ENCODE results near the gene KCTD16. TPM values are rescaled to one million over a fixed set of nuclear protein-coding genes. Genes with fewer than 3 reads are reported as not detected.

Gene KCTD16
- total RNA-seq, 1 experiment from 2014 or later: not detected

DNA sequence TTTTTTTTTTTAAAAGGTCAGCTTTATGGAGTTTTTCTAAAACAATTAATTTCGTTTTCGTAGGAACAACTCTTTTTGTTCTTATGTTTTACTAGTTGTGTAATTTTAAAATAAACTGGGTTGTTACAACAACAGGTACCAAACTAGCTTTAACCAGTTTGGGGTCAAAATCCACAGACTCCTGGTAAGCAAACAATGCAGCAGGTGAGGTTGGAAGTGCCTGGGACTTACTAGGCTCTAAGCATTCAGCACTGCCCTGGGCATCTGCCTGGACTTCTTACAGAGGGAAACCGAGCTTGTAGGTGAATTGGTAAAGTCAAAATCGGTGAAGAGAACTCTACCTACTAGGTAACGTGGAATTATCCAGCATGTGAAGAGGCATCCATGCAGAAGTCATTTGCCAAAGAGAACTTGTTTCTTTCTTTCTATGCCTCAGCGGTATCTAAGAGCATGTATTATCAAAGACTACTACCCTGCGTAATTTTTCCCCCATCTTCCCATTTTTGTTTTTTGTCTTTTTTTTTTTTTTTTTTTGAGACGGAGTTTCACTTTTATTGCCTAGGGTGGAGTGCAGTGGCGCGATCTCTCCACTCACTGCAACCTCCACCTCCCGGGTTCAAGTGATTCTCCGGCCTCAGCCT is 145.4 kb downstream of the KCTD16 start:
- in situ Hi-C loops (cut with HindIII; ENCODE audit: low sequenced_read_pairs): no loop called here

DNA sequence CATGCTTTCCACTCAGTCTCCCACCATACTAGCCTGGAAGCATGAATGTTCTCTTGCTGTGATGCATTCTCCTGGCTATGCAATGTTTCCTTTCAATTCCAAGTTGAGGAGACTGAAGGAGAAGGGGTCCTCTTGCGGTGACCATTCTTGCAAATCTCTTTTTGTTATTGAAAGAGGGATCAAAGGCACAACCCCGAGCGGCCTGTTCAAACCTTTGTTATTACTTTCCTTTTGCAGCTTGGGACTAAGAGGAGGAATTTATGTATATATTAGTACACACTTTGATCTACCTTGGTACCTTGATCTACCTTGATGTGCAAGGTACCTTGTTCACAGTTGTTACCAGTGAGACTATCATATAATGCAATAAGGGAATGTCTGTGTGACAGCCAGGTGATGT is 147.3 kb downstream of the KCTD16 start:
- in situ Hi-C loops (cut with HindIII; ENCODE audit: low sequenced_read_pairs): no loop called here
- no peak for DNase-seq (ENCODE audit: low spot score)

More for the DNA sequence above, 145.4 kb downstream of the KCTD16 start:
- DNase-seq (ENCODE audit: low spot score): no peak

DNA sequence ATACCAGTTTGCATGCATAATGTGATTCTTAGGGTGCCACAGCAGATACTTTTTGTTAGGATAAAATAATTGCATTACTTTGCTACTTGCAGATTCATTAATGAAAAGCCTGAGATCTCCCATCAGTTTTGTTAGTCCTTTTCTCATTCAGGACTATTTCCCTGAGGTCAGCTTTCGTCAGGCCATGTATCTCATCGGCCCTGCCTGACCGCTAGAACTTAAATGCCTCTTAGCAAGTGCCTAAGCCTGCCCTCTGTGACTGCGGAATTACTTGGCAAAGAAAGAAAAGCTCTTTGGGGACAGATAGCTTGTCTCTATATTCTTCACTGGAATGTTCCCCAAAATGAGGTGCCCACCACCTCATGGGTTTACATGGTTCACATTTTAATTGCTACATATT is 147.8 kb downstream of the KCTD16 start:
- in situ Hi-C loops (cut with HindIII; ENCODE audit: low sequenced_read_pairs): no loop called here
- no peak for DNase-seq (ENCODE audit: low spot score)

DNA sequence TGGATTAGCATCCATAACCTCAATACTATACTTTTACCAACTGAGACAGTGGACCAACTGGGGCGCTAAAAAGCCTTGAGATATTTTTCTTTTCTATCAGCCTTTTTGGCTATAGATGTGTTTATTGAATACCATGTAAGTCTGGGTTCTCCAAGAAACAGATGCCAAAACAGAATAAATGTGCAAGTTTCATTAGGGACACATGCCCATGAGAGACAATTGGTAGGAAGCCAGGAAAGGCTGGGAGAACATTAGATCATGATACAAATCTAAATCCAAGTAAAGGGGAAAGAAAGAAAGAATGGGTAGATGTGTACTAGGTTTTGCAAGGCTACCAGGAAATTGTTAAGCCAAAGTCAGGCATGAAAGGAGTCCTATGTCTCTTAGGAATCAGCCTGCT is 152.5 kb downstream of the KCTD16 start:
- in situ Hi-C loops (cut with HindIII; ENCODE audit: low sequenced_read_pairs): no loop called here
- DNase-seq (ENCODE audit: low spot score): no peak

DNA sequence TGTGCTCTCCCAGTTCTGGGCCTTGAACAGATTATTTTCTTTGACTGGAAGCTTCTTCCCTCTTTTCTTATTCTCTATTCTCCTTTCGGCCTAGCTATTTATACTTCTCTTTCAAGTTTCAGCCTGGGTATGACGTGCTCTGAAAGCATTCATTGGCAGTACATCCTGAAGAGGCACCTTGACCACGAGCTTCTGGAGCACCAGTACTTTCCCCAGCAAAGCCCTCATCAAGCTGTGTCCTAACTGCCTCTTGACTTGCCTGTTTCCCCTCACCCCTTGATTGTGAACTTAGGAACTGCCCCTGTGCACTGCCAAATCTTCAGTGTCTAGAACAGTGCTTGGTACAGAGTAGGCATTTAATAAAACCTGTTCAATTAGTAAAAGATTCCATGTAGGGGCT is 154.9 kb downstream of the KCTD16 start:
- in situ Hi-C loops (cut with HindIII; ENCODE audit: low sequenced_read_pairs): no loop called here
- DNase-seq (ENCODE audit: low spot score): no peak

DNA sequence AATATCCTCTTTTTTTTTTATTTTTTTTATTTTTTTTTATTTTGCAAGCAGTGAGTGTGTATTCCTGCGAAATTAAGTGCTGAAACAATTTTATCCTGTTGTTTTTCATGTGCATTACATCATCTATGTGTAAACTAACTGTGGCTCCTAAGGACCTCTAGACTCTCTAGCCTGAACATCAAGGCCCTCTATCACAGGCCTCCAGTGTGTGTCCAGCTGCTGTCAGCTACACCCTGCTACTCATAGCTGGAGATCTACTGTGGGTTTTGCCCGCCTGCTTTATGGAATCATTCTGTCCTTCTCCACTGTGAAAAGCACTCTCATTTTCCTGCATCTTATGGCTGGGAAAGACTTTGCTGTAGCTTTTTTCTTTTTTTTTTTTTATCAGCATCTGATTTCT is 157.8 kb downstream of the KCTD16 start:
- in situ Hi-C loops (cut with HindIII; ENCODE audit: low sequenced_read_pairs): no loop called here
- DNase-seq (ENCODE audit: low spot score): no peak

DNA sequence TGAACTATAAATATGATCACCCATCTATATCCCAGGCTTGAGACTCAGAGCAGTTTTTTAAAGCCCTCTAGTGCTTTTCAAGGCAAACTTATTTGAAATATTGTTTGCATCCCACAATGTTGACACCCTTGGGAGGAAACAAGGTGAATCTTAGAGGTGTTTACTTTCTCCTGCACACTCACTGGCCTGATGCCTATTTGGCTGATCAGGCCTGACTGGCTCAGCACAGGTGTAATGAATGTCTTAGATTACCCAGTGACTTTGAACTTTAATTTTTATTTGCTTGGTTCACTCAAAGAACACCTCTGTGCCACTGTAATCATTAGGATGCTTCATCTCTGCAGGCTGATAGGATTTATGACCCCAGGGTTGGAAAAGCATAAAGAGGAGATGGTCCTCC is 158.3 kb downstream of the KCTD16 start:
- in situ Hi-C loops (cut with HindIII; ENCODE audit: low sequenced_read_pairs): no loop called here
- no peak for DNase-seq (ENCODE audit: low spot score)

DNA sequence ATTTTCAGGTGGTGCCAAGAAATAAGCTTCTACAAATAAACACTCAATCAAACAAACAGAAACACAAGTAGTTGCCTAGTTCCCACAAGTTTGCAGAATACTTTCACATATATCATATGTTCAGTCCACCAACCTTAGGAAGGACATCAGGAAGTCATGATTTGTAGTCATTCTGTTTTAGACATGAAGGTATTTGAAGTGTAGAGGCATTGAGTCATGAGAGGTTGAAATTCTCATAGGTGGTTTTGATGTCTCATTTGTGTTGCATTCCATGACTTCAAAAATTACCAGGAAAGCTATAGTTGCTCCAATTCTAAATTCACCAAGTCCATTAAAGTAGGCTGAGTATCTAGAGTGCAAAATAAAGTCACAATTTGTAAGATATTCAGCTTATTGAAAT is 159.0 kb downstream of the KCTD16 start:
- in situ Hi-C loops (cut with HindIII; ENCODE audit: low sequenced_read_pairs): no loop called here
- no peak for DNase-seq (ENCODE audit: low spot score)

DNA sequence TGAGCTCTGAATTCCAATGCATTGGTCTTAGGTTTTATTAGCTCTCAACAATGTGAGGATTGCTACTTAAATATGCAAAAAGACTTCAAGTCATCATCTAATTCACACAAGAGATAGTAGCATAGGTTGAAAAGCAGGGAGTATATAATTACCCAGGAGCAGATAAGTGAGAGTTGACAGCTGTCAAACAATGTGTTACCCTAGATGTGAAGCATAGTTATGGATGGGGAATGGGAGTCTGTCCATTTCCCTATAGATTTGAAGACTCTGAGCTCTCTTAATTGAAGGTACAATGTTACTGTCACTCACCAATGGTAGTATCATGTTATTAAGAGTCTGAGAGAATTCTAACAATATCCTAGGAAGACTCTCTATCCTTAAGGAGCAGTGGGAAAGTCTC is 160.7 kb downstream of the KCTD16 start:
- in situ Hi-C loops (cut with HindIII; ENCODE audit: low sequenced_read_pairs): no loop called here
- DNase-seq (ENCODE audit: low spot score): no peak

DNA sequence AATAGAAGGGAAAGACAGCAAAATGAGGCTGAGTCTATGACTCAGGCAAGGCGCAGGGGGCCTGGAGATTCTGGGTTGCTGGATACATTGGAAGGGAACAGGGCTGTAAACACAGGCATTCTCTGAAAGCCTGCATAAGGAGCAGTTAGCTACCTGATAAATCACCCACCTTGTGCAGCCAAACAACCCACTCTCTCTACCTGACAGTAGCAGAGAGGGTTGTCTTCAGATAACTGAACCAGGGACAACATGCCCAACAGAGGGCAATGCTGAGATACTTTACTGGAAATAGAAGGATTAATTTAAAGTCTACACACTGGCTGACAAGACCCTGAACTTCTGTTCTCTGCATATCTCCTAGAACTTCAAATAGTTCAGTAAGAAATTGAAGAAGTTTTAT is 161.6 kb downstream of the KCTD16 start:
- no peak for DNase-seq (ENCODE audit: low spot score)
- in situ Hi-C loops (cut with HindIII; ENCODE audit: low sequenced_read_pairs): no loop called here

DNA sequence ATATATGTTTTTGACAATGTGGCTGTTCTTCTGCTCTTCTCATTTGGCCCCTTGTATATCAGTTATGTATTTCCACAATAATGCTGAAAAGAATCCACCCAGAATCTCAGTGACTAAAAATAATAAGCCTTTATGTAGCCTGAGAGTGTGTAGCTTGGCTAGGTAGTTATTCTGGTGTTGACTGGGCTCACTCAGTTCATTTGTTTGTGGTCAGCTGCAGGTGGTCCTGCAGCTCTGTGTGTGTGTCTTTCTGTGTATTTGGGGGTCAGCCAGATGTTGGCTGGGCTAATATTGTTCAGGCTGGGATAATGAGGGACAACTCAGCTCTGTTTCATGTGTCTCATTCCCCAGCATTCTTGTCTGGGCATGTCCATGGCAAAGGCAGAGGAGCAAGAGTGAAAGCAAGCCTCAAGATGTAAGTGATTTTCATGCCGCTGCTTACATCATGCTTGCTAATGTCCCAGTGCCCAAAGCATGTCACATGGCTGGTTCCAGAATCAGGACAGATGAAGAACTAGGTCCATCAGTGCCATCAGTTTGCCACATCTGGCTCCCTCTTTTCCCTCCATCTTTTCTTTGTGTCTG is 162.8 kb downstream of the KCTD16 start:
- DNase-seq (ENCODE audit: low spot score): no peak
- in situ Hi-C loops (cut with HindIII; ENCODE audit: low sequenced_read_pairs): no loop called here

DNA sequence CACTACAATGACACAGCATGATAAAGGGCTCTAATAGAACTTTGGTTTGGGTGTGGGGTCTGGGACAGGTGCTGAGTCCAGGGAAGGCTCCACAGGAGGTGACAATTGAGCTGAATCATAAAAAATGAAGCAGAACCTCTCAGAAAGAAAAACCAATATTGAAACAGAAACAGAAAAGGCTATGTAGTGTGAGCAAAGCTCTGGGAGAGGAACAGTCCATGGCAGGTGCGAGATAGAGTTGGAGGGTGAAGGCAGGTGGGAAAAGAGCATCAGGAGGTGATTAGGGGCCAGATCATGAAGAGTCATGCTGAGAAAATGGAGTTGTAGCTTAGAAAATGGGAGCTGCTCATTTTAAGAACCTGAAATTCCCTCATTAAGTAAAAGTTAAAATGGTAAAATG is 164.9 kb downstream of the KCTD16 start:
- in situ Hi-C loops (cut with HindIII; ENCODE audit: low sequenced_read_pairs): no loop called here

DNA sequence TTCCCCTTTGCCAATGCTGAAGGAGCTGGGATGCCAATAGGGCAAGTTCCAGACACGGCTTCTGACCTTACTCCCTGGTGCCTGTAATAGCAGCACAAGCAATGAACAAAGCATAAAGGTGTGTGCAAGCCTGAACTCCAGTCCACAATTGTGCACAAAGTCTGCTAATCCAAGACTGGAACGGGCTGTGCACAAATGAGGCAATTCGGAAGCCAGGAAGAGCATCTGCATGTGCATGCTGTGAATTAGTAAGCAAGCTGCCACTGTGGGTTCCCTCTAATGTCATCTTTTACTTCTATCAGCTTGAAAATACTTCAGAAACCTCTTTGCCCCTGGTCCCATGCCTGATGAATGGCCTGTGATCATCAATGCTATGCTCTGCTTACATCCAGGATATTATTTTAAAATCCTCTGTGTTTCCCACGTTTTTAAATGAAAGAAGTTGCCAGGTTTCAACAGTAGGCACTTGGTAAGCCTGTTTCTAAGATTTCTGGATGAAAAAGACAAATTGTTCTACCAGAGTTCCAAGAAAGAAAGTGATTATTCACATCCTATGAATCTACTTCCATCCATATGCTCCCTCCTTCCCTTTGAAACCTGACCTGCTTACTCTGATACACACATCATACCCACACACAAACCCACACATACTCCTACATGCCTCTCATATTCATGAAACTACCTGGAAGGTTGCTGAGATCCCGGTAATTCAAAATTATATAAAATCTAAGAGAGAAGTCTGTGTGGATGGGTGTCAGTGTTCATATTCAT is 165.7 kb downstream of the KCTD16 start:
- no peak for DNase-seq (ENCODE audit: low spot score)
- in situ Hi-C loops (cut with HindIII; ENCODE audit: low sequenced_read_pairs): no loop called here

More for the DNA sequence above, 164.9 kb downstream of the KCTD16 start:
- DNase-seq (ENCODE audit: low spot score): no peak

DNA sequence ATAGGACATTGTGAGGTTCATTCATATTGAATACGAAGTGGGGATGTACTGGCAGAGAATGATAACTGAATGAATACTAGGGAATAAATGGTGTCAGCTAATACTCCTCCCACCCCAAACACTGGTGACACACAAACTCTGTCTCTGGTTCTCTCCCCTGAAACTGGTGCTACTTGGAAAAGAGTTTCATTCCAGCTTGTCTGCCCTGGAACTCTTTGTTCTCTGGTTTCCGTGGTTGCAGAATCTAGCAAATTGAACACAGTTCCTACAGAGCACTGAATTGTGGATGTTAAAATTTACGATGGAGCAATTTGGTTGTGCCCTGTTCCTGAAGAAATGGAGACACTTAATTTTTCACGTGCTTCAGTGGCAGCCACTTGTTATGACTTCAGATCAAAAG is 181.7 kb downstream of the KCTD16 start:
- in situ Hi-C loops (cut with HindIII; ENCODE audit: low sequenced_read_pairs): no loop called here
- no peak for DNase-seq (ENCODE audit: low spot score)

DNA sequence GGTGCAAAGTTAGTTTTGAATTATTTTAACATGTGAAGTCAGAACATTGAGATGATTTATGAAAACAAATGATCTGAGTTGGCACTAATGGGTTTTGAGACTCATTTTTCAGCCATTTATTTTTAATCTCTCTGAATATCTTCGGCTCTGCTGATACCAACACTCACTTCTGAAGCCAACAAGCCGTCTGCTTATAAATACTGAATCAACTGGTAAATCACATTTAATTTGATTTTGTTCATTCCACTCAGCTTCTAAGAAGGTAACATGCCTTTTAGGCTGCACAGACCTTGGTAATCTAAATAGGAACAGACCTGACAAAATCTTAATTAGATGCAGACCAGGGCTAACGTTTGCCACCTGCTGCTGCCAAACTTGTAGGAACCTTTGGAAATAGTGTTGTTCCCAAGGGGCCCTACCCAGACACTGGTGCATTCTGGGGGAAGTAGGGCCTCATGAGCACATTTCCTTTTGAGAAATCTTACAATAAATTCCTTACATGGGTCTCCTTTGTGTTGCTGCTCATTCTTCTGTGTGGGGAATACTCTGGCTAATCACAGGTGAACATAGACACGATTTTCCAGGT is 182.2 kb downstream of the KCTD16 start:
- DNase-seq (ENCODE audit: low spot score): no peak

DNA sequence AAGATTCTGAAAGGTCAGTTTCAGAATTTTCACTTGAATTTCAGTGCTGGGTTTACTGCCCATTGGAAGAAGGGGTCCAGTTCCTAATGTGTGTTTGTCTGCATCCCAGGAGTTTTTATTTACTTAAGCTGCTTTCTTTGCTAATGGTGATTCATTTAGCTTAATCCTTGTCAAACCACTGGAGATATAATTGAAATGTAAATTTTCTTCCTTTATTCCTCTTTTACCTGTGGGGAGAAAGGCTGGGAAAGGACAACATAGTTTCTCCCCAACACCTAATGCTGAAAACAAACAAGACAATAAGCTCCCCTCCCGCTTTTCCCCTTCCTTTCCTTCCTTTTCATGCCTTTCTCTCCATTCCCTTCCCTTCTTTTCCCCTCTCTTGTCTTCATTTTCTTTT is 185.8 kb downstream of the KCTD16 start:
- in situ Hi-C loops (cut with HindIII; ENCODE audit: low sequenced_read_pairs): no loop called here

More for the DNA sequence above, 182.2 kb downstream of the KCTD16 start:
- in situ Hi-C loops (cut with HindIII; ENCODE audit: low sequenced_read_pairs): no loop called here

DNA sequence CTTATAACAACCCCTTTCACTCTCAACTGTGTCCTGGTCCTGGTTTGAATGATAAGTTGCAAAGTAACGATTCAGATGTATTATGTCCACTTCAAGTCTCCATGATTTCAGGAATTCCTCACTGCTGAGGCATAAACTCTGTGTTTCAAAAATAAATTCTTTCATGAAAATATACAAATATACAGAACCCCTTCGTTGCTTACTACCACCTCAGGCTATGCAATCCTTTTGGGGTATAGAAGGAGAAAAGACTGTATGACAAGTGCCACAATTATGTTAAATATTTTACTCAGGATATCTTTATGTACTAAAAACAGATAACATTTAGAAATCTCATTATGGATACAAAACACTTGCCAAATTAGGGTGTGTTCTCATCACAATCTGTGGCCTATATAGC is 190.7 kb downstream of the KCTD16 start:
- in situ Hi-C loops (cut with HindIII; ENCODE audit: low sequenced_read_pairs): no loop called here
- DNase-seq (ENCODE audit: low spot score): no peak

More for the DNA sequence above, 185.8 kb downstream of the KCTD16 start:
- no peak for DNase-seq (ENCODE audit: low spot score)

DNA sequence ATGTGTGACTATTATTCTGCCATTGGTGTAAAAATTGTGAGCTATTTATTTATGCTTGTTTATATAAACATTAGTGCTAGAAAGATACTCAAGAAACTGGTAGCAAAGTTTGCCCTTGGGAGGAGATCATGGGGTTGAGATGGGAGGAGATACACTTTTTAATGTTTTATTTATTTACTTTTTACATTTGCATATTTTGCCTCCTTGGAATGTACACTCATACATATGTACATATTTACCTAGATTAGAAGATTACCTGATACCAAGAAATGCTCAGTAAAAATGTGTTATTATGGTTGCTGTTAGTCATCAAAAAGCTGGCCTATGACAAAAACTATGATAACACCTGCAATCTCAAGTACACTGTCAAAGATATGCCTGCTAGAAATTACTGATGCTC is 195.2 kb downstream of the KCTD16 start:
- in situ Hi-C loops (cut with HindIII; ENCODE audit: low sequenced_read_pairs): no loop called here
- DNase-seq (ENCODE audit: low spot score): no peak

DNA sequence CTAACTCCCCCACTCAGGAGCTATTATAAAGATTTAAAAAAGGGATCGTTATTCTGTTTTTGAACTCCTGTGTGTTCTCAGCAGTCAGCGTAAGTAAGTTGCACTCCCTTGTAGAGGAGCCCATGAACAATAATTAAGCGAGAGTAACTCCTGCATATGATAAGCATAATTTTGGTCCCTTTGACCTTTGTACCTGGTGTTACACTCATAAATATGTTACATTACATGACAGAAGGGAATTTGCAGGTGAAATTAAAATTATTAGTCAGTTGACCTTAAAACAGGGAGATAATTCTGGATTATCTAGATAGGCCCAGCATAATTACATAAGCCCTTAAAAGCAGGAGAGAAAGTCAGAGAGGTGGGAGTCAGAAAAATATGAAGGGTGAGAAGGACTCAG is 197.3 kb downstream of the KCTD16 start:
- in situ Hi-C loops (cut with HindIII; ENCODE audit: low sequenced_read_pairs): no loop called here
- no peak for DNase-seq (ENCODE audit: low spot score)

DNA sequence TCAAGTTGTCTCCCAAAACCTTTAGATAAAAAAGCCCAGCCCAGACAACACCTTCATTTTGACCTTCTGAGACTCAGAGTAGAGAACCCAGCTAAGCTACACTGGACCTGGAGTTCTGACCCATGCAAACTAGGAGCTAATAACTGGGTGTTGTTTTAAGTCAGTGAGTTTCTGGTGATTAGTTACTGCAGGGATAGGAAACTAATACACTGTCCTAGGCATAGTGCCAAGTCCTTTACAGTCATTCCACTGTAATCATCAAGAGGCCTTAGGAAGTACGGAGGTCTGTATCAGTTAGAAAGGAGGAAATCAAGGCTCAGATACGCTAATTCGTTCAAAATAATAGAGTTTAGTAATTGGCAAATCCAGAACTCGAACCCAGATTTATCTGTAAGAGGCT is 197.9 kb downstream of the KCTD16 start:
- in situ Hi-C loops (cut with HindIII; ENCODE audit: low sequenced_read_pairs): no loop called here
- no peak for DNase-seq (ENCODE audit: low spot score)

Data from G401 (cell line).